ENCODE data around the gene ARHGAP26. TPM values are rescaled to one million over a fixed set of nuclear protein-coding genes. Genes with fewer than 3 reads are reported as not detected.
"Not testable (repeated sequence)": the region's sequence is repeated elsewhere in the genome, so short reads cannot be mapped to it uniquely, and the experiment has no call there.

The ARHGAP26 gene
- total RNA-seq, 1 donor from 2014 or later: 17.1 TPM

DNA sequence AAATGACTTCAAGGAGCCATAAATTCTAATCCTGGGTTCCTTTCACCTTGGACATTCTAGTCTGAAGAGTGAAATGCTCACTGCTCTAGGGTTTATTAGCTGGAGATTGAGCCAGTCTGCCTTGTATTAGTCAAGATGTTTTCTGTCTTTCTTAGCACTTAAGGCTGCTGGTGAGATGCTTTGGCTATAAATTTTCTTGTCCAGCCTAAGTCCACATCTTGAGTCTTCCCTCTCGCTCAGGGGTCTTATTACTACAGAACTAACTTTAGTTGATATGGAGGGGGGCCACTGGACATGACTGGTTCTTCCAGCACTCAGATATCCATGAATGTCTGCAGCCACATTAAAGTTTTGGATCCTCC, 316.4 kb downstream of the ARHGAP26 start:
- no peaks in the 10 kb centered on the region for H3K27me3 ChIP-seq (ENCODE audit: control insufficient read depth, insufficient read depth, low read length)
- no peak for DNase-seq (ENCODE audit: low read depth)
- no peaks in the 10 kb centered on the region for H3K36me3 ChIP-seq (ENCODE audit: control insufficient read depth, insufficient read depth, low read length)
- FAIRE-seq: no peak
- TF ChIP-seq, protein P1, sequence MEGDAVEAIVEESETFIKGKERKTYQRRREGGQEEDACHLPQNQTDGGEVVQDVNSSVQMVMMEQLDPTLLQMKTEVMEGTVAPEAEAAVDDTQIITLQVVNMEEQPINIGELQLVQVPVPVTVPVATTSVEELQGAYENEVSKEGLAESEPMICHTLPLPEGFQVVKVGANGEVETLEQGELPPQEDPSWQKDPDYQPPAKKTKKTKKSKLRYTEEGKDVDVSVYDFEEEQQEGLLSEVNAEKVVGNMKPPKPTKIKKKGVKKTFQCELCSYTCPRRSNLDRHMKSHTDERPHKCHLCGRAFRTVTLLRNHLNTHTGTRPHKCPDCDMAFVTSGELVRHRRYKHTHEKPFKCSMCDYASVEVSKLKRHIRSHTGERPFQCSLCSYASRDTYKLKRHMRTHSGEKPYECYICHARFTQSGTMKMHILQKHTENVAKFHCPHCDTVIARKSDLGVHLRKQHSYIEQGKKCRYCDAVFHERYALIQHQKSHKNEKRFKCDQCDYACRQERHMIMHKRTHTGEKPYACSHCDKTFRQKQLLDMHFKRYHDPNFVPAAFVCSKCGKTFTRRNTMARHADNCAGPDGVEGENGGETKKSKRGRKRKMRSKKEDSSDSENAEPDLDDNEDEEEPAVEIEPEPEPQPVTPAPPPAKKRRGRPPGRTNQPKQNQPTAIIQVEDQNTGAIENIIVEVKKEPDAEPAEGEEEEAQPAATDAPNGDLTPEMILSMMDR (IDR thresholded peaks at IDR 0.05; ENCODE audit: insufficient read depth, low read length, severe bottlenecking): no peak
- no peak overlapping the region for H3K4me3 ChIP-seq (ENCODE audit: low read depth, low read length)

DNA sequence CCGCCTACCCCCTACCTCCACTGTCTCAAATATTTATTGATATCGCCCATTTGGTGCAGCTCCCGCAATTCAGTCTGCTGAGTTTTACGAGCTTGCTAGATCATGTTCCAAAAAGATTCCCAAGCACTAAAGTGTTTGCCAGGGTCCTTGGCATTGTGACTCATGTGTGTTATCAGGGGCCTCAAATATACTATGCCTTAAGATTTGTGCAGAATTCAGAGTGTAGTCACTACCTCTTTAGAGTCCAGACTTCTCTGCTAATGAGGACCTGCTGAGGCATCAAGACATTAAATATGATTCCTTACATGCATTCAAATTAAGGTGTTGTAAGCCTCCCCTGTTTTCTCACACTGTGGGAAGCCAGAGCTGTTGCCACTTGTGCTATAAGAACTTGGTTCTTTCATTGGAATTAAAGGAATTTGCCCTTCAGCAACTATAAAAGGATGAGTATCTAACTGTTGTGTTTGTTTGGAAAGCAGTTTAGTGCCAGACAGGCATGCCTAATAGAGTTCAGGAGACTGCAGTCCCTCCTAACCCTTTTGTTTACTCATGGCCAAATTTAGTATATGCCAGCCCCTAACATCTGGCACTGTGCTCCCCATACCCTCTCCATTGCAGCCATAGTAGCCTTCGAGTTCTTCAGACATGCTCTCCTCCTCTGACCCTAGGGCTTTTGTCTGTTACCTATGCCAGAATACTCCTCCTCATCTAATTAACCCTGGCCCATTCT, 316.9 kb downstream of the ARHGAP26 start:
- FAIRE-seq: no peak
- Histone ChIP-seq H3K27me3 (ENCODE audit: control insufficient read depth, insufficient read depth, low read length) (no peaks in the 10 kb centered on the region), H3K36me3 (ENCODE audit: control insufficient read depth, insufficient read depth, low read length) (no peaks in the 10 kb centered on the region), H3K4me3 (ENCODE audit: low read depth, low read length) (no peak overlapping the region)
- peak; percentile 93 for DNase-seq (ENCODE audit: low read depth)
- TF ChIP-seq, protein P1 (IDR thresholded peaks at IDR 0.05; ENCODE audit: insufficient read depth, low read length, severe bottlenecking): no peak

DNA sequence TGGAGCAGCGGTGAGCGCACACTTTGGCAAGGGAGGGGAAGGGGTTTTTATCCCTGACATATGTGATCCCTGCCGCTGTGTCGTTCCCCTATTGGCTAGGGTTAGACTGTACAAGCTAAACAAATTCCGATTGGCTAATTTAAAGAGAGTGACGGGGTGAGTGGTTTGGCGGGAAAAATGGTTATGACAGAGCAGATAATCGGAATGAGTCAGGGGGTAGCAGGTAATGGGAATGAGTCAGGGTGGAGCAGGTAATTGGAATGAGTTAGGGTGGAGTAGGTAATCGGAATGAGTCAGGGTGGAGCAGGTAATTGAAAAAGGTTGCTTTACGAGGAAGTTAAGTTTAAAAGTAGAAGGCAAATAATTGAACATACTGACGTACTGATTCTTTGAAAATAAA, 318.5 kb downstream of the ARHGAP26 start:
- H3K27me3 ChIP-seq (ENCODE audit: control insufficient read depth, insufficient read depth, low read length); H3K4me3 ChIP-seq (ENCODE audit: low read depth, low read length); FAIRE-seq; H3K36me3 ChIP-seq (ENCODE audit: control insufficient read depth, insufficient read depth, low read length): not testable (repeated sequence)
- peak; percentile 41 for DNase-seq (ENCODE audit: low read depth)

DNA sequence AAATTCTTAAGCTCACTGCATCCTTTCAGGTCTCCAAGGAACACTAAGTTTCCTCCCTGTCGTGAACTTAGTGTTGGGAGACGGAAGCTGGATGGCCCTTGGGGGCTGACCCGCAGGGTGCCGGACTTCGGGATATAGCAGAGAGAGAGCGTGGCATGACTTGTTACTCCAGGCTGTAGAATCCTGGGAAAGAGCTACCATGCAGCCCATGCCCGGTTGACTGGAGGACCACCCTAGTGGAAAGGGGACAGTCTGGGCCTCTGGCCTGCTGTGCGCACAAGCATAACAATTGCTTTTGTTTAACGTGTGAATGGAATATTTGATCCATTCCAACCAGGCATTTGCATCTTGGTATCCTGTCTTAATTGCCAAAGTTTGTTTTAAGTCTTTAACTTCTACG, 319.9 kb downstream of the ARHGAP26 start:
- not testable (repeated sequence) for FAIRE-seq; H3K36me3 ChIP-seq (ENCODE audit: control insufficient read depth, insufficient read depth, low read length); H3K27me3 ChIP-seq (ENCODE audit: control insufficient read depth, insufficient read depth, low read length); DNase-seq (ENCODE audit: low read depth); H3K4me3 ChIP-seq (ENCODE audit: low read depth, low read length)

DNA sequence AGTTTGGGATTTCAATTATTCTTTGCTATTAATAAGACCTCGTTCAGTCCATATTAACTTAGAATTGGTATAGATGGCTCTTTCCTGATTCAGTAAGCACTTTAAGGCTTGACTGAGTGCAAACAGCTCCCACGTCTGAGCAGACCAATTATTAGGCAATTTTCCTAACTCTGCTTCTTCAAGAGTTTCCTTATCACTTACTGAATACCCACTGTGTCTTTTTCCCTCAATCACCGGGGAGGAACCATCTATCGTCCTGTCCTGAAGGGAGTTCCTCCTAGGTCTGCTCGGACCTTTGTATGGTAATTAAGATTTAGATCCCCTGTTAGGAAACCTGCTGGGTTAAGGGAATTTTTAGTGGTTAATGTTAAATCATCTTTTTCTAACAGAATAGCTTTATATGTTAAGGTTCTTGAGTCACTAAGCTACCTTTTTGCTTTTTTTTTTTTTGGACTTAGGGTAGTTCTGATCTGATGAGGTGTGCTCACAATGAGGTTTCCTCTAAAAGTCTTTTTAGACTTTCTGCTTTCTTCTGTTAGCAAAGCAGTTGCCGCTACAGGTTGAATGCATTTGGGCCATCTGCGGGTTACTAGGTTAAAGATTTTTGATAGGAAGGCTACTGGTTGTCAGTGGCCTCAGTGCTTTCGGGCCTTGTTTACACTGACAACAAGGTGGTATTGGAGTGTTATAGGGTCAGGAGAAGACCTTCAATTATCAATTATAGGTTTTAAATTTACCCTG, 322.7 kb downstream of the ARHGAP26 start:
- not testable (repeated sequence) for DNase-seq (ENCODE audit: low read depth); FAIRE-seq; H3K4me3 ChIP-seq (ENCODE audit: low read depth, low read length); H3K27me3 ChIP-seq (ENCODE audit: control insufficient read depth, insufficient read depth, low read length); H3K36me3 ChIP-seq (ENCODE audit: control insufficient read depth, insufficient read depth, low read length)

DNA sequence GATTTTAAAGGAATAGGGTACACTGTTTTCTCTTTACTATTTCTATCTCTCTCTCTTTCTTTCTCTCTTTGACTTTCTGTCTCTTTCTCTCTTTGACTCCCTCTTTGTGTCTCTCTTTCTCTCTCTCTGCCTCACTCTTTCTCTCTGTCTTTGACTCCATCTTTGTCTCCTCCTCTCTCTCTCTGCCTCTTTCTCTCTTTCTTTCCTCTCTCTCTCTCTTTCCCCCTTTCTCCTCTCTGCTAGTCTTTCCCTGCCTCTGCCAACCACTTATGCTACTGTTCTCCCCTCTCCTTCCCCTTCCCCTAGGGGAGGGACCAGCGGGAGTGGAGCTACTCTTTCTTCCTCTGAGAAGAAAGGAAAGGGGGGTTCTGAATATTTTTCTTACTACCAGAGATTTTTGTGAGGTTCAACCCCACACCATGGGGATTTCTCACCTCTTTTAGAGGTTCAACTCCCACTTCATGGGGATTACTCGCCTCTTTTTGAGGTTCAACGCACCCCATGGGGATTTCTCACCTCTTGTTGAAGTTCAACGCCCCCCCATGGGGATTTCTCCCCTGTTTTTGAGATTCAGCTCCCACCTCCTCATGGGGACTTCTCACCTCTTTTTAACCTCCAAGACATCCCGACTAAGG, 323.4 kb downstream of the ARHGAP26 start:
- FAIRE-seq: no peak
- TF ChIP-seq, protein P1 (IDR thresholded peaks at IDR 0.05; ENCODE audit: insufficient read depth, low read length, severe bottlenecking): no peak
- Histone ChIP-seq H3K36me3 (ENCODE audit: control insufficient read depth, insufficient read depth, low read length) (no peaks in the 10 kb centered on the region), H3K27me3 (ENCODE audit: control insufficient read depth, insufficient read depth, low read length) (no peaks in the 10 kb centered on the region), H3K4me3 (ENCODE audit: low read depth, low read length) (no peak overlapping the region)
- no peak for DNase-seq (ENCODE audit: low read depth)

DNA sequence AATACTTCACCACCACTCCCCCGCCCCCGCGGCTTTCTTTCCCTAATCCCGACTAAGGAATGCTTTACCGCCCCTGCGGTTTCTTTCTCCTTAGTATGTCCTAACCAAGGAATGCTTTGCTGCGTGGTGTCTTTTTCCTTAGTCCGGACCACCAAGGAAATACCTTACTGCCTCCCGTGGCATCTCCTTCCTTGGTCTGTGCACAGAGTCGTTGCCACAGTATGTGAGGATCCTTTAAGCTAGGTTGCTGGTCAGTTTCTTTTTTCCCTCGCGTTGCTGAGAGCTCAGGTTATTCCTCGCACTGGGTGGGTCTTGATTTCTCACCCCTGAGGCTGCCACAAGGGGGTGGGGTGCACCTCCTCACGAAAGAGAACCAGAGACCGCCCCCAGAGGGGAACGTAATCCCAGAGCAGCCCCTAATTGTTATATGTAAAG, 323.9 kb downstream of the ARHGAP26 start:
- H3K4me3 ChIP-seq (ENCODE audit: low read depth, low read length): no peak overlapping the region
- no peaks in the 10 kb centered on the region for H3K36me3 ChIP-seq (ENCODE audit: control insufficient read depth, insufficient read depth, low read length)
- DNase-seq (ENCODE audit: low read depth) (peak; percentile 58), FAIRE-seq (no peak)
- TF ChIP-seq, protein P1 (IDR thresholded peaks at IDR 0.05; ENCODE audit: insufficient read depth, low read length, severe bottlenecking): no peak
- no peaks in the 10 kb centered on the region for H3K27me3 ChIP-seq (ENCODE audit: control insufficient read depth, insufficient read depth, low read length)

DNA sequence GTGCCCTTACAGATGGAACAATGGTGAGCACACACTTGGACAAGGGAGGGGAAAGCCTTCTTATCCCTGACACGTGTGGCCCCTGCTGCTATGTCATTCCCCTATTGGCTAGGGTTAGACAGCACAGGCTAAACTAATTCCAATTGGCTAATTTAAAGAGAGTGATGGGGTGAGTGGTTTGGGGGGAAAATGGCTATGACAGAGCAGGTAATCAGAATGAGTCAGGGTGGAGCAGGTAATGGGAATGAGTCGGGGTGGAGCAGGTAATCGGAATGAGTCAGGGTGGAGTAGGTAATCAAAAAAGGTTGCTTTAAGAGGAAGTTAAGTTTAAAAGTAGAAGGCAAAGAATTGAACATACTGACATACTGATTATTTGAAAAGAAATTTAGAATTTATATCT, 324.4 kb downstream of the ARHGAP26 start:
- not testable (repeated sequence) for H3K27me3 ChIP-seq (ENCODE audit: control insufficient read depth, insufficient read depth, low read length); H3K36me3 ChIP-seq (ENCODE audit: control insufficient read depth, insufficient read depth, low read length); H3K4me3 ChIP-seq (ENCODE audit: low read depth, low read length); FAIRE-seq
- peak; percentile 84 for DNase-seq (ENCODE audit: low read depth)

All from bronchial epithelial cell (primary cell).